GM21825 (cell line): ENCODE results near the gene DCAF5.
"Not testable (repeated sequence)": the region's sequence is repeated elsewhere in the genome, so short reads cannot be mapped to it uniquely, and the experiment has no call there.

Source experiments
- ATAC-seq: cut with Tn5 transposase; IDR thresholded peaks from one replicate; pipeline ENCODE4 v1.9.1; 2021; ENCODE audit warnings: mild to moderate bottlenecking, moderate library complexity; ENCODE audit not compliant: unreplicated experiment

The DCAF5 gene

DNA sequence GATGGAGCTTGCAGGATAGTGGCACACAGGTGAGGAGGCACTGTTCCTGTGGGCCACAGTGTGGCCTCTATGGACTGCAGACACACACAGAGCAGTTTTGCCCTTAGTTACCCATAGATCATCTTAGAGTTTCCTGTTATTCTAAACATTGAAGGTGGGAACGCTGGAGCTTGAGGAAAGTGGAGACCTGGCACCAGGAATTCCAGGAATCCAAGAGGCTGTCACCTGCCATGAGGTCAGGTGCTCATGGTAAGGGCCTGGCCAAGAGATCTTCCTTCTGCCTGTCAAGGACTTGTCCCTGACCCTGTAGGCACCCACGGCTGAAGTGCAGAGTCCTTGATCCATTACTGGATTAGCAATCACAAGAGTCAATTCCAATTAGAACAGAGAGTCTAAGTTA lies 108.6 kb downstream of the DCAF5 start:
- ATAC-seq: no peak

DNA sequence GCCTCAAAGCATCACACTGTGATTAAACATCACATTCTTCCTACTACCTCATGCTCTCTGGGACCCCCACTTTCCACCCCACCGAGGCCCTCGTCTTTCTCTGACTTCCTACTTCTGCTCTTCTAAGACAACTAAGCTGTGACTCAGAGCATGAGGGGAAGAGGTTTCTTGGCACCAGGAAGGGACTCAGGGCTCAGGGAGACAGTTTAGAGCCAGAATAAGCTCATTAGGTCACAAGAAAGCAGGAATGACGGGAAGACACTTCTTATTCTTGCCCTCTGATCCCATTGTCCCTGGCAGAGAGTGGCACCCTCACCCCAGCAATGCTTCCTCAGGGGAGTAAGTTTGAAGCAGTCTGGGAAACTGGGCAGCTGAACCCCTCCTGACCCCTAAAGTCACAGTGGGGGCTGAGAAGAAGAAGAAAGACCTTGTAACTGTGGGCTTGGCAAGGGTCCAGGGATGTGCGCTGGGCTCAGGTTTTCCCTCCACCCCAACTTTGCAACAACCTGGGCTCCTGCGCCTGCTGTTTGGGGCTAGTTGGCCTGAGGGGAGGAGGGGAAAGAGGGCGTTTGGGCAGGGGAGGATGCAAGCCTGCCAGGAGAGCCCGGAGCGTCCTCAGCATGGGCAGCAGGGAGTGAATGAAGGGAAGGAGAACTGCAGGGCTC lies 109.2 kb downstream of the DCAF5 start:
- ATAC-seq: no peak

DNA sequence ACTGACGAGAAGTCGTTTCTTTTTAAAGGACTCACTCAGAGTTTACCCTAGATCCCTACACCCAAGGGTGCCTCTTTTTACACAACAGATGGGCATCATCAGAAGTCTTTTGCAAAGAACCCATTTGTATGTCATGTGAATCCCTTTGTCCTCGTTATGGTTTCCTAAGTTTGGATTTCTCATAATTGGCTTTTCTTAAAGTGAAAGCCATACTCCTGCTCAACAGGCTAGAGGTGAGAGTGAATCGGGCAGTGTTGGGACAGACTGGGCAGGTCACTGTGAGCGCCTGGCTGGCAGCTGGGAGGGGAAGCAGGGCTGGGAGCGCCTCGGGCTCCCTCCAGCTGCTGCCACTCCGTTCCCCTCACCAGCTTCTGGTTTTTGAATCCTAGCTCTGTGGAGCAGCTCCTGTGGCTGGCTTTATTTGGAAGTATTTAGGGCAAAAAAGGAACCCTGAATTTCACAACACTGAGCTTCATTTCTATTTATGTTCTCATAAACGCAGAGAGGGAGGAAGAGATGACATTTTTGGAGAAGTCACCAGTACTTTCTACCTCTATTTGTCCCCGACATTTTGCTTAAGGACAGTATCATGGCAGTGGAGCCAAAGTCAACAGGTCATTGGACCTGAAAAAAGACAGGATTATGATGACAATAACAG lies 110.0 kb downstream of the DCAF5 start:
- ATAC-seq: no peak

DNA sequence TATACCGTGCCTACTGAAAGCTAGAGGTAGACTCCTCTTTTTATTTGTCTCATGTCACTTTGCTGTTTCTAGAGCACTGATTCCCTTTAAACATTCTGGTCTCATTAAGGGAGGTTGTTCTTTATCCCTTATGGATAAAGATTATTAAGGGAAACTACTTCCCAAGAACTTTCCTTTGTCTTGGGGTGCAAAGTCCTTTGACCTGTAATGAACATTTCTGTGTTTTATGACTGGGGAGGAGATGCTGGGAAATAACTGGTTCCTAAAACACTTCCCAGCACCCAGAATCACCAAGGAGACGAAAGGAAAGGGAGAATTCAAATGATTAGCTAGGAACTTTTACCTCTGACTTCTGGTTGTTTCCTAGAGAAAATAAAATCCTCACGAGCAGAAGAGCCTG lies 110.6 kb downstream of the DCAF5 start:
- no peak for ATAC-seq

DNA sequence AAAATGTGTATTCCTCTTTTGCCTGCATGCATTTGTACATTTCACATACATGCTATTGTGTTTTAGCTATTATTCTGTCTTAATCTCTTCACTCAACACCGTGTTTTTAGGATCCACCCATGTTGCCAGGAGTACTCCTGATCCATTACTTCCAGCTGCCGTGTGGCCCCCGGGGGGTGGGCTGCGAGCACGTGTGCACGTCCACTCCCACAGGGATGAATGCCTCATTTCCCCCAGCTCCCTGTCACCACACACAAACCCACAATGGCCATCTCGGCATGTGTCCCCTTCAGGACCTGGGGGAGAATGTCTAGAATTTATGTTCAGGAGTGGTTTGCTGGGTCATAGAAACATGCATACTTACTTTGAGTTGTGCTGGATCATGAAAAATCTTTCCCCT lies 111.1 kb downstream of the DCAF5 start:
- no peak for ATAC-seq

DNA sequence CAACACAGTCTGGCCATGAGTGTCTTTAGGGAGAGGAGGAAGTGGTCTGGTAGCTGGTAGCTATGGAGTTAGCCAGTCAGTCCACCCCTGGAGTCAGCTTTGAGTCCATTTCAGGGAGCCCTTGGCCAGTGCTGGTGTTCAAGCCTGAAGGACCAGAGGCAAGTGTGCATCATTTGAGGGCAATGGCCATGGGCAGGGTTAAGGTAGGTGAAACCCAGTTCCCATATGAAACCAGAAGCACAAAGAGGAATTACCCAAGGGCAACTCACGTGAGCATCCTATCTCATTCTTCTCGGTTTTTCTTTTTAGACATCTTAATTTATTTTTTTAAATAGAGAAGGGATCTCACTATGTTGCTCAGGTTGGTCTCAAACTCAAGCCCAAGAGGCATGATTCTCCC lies 112.6 kb downstream of the DCAF5 start:
- no peak for ATAC-seq

DNA sequence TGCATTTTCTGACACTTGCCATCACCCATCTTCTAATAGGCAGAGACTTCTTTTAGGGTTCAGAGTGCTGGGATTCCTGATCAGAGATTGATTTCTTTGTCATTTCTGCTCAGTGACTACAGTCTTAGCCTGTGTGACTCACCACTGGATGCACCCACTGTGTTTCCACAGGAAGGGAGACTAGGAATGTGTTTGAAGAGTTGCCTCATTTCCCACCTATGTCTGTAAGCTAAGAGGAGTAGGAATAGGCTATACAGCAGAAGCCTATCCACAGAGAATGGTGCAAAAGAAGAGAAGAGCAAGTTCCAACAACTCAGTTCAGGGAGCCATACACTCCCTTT lies 113.7 kb downstream of the DCAF5 start:
- no peak for ATAC-seq

DNA sequence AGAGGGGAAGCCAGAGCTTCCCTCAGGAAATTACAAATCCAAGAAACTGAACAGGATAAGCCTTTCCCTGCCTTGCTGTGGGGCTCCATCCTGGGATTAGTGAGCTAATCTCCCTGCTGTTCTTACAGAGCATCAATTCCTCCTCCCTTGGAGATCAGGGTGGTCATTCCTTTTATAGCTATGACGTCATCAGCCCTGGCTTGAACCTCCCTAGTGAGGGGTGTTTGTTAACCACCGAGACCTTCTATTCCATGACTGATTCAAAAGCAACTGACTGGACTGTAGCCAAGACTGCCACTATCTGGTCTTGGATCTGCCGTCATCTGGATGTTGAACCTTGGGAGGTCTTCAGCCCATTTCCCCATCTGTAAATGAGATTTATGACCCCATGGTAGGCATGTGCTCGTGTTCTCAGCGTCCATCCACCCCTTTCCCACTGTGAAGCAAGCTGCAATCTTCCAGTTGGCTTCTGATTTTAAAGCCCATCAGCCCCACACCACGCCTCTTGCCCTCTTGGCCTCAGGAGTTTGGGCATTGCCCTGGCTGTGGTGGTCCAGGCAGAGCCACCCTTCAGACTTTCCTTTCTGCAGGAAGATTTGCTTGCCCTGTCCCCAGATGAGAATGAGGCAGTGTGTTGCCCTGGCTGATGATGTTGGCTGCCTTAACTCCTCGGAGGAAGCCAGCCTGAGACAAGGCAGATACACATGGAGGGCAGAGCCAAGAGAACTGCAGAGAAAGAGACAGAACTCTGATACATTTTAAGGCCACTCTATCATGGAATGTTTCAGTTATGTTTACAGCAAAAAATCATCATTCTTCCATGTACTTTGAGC lies 114.2 kb downstream of the DCAF5 start:
- ATAC-seq: no peak

DNA sequence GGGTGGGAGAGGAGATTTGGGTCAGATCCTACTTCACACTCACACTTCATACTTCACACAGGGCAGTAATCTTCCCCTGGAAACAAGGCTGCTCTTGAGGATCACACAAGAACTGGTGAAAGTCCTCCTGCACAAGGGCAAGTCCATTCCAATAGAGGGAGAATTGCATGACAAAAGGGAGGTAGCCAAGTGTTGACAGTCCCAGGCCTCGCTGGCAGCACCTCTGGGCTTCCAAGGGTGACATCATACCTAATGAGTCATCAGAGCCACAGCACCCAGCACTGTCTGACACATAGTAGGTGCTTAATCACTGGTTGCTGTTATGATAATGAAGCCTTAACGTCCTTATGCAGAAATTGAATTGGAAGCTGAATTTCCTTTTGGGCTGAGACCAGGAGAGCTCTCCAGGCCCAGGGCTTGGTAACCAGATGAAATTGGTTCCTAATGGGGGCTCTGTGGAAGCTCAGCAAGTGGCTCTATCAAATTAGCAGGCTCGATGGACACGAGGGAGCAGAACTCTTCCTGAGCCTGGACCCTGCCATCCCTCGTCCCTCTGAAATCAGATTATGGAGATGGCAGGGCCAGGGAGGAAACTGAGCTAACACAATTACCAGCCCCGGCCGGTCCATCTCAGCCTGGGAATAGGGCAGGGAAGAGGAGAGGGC lies 115.0 kb downstream of the DCAF5 start:
- ATAC-seq: no peak

DNA sequence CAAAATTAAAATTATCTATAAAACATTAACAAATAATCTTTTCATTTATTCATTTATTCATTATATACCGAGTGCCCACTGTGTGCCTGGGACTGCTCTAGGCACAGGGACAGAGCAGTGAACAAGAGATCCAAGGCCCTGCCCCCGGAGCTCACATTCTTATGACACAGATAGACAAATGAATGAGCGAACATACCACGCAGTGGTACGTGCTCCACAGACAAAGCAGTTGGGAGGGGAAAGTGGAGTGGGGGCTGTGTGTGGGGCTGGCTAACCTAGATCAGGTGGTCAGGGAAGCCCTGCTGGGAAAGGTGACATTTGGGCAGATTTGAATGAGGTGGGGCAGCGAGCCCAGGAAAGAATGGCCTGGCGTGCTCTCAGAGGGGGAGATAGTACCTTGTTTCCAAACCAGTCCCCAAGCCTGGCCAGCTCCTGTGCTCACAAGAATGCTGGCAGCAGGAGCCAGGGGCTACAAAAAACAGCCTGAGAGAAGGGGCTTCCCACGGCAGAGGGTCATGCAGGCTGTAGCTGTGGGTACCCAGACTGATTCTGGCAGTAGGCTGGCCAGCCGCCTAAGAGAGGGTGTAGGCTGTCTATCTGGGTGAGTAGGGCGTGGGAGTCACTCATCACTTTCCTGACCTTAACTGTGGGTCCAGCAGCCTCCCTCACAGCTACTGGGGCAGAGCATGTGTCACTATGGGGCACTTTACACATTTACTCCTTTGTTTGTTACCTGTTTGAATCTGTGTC lies 116.0 kb downstream of the DCAF5 start:
- no peak for ATAC-seq

DNA sequence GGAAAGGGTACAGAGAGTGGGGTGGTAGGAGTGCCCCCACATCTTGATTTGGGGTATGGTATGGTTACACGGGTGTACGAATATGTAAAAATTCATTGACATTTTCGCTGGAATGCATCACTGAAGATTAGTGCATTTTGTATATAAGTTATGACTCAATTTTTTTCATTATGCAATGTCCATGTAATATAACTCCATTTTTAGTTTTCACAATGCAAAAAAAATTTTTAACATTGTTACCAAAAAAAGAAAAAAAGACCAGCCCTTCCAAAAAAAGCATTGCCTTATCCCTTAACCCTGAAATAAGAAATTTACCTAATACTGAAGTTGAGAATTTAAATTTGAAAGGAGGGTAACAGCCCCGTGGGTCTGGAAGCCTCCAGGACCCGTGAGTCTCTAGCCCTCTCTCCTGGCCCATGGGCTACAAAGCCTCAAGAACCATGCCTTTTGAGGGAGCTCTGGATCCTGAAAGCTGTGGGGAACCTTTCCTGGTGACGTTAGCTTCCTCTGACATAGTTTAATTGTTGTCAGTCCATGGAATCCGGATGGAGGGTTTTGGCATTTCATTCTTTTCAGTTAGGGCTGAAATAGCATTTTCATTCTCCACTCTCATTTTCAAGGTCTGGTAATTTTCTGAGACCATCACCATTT lies 118.2 kb downstream of the DCAF5 start:
- ATAC-seq: no peak

DNA sequence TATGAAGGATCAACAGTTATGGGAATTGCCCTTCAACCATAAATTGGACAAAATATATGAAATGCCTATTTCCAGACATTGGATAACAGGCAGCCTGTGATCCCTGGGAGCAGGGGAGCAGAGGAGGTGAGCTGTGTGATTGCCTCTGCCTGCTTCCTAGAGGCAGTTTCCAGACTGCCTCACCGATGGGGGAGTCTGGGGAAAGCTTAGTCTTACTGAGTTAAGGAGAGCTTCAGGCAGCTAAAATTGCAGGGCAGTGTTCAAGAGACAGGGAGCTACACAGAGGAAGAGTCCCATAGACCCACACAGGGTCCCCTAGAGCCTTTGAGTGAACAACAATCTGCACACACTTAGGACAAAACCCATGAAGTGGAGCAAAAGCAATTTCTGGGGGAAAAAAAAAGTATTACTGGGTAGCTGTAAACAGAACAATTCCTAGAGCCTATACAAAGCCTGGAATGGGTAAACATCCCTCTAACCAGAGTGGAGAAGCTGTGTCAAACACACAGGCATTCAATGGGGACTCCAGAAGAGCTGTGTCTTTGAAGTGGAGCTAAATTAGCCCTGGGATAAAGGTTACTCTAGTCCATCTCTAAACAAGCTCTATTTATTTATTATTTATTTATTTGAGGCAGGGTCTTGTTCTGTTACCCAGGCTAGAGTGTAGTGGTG lies 125.5 kb downstream of the DCAF5 start:
- no peak for ATAC-seq

DNA sequence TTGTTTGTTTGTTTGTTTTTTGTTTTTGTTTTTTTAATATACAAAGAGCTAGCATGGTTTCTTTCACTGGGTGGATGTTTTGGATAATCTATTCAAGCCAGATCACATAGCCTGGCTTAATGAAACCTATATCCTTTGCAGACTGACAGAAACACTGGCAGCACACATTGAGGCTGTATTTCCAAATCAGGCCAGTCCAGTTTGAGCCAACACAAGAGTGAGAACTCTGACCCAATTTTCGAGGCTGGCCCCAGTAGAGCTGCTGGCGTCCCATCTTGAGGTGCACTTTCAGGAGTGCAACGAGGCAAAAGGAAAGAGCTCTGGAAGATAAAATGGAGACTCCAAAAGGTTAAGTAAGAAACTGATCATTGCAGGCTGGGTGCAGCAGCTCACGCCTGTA lies 129.9 kb downstream of the DCAF5 start:
- no peak for ATAC-seq

DNA sequence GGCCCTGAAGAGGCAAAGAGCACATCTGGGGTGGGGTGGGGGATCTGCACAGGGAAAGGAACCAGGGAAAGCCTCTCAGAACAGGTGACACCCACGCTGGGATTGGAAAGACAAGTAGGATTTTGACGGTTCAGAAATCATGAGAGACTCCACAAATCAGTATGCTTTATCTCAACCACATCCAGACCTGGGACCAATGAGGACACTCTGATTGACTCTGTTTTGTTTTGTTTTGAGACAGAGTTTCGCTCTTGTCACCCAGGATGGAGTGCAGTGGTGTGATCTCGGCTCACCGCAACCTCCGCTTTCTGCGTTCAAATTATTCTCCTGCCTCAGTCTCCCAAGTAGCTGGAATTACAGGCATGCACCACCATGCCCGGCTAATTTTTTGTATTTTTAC lies 130.8 kb downstream of the DCAF5 start:
- ATAC-seq: not testable (repeated sequence)

DNA sequence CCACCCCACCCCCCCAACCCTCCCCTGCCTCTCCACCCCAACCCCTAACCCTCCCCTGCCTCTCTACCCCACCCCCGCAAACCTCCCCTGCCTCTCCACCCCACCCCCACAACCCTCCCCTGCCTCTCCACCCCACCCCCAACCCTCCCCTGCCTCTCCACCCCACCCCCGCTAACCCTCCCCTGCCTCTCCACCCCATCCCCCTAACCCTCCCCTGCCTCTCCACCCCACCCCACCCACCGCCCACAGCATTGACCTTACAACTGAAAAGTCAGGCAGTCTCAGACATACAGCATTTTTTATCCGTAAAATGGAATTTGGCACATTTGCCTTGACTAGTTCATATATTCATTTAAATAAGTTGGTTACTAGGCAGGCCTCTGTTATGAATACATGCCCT lies 135.2 kb downstream of the DCAF5 start:
- ATAC-seq: no peak

DNA sequence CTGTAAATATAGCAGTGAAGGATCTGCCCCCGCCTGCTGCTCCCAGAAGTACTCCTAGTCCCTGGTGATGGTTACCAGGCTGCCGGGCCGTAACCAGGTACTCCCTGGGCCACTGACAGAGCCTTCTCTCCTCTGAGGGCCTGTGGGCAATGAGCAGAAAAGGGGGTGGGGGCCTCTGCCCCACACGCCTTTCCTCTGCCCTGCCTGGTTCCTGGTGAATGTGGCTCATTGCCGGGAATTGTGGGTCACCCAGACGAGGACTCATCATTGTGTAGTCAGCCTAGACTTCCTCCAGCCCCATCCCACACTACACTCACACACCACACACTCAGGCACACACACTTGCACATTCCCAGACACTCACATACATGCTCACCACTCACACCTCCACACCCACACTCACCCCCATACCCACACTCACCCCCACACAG lies 138.1 kb downstream of the DCAF5 start:
- no peak for ATAC-seq

DNA sequence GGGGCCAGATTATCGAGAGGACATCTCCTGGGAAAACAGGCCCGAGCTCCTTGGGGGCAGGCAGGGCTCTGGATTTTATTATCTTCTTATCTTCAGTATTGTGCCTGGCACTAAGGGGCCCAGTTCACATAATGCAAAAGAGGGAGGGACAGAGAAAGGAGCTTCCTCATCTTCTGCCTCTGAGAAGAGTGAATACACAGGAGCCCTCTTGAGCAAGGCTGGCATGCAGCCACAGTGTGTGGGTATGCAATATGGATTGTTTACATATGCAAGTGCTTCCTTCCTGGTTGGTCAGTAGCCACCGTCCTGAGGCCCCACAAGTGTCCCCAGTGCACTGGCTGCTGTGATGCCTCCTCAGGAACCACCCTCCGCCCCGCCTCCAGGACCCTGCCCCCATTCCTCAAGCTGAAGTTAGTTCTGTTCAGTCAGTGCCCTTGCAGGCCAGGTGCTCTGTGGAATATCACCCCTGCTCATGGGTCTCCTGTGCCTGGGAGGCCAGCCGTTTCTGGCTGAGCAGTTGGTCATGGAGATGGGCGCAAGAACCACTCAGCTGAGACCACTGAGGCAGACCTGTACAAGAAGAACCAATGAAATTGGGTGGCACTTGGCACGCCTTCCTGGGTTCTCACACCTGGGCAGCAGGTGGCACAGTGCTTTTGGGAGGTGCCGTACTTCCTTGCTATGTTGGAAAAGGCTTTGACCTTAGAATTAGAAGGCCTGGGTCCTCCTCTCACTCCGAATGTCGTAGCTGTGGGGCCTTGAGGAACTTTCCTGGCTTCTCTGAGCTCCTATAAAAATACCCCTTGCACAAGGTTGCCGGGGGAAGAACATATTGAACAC lies 138.8 kb downstream of the DCAF5 start:
- ATAC-seq: no peak

DNA sequence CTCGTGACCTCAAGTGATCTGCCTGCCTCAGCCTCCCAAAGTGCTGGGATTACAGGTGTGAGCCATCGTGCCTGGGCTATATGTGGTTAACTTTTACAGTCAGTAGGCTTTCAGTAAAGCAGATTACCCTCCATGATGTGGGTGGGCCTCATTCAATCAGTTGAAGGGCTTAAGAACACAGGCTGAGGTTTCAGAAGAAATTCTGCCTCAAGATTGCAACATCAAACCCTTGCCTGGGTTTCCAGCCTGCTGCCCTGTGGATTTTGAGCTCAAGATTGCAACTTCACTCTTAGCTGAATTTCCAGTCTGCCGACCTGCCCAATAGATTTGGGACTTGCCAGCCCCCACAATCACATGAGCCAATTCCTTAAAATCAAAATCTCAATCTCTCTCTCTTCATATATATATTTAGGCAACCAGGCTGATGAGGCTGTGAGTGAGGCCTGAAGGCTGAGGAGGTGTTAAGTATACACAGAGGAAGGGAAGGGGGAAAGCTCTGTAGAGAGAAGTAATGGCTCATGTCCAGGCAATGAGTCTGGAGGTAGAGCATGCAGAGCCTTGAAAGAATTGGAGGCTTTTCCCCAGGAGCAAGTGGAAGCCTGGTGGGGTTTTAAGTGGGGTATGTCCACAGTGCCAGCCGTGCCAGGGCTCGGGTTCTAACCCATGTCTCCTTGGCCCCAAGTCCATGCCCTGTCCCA lies 140.5 kb downstream of the DCAF5 start:
- no peak for ATAC-seq
